WTC11 (cell line): Measurements from ENCODE around the gene ACSS2. TPM values are rescaled to one million over a fixed set of nuclear protein-coding genes. Genes with fewer than 3 reads are reported as not detected.

Experiments used
- ATAC-seq: fragments of 200-7000 bp; cut with Tn5 transposase; 2 replicates; pipeline ENCODE4 v1.10.0; 2021; ENCODE audit warnings: mild to moderate bottlenecking, moderate library complexity
- CTCF ChIA-PET: fragments of 300-600 bp; sonication (Branson Sonifier 250); formaldehyde crosslinking; loops from one replicate; lab custom pipeline; 2021; ENCODE audit warnings: antibody characterized with exemption; lab: Charles Lee
- POLR2A ChIA-PET: fragments of 350-600 bp; sonication (Branson Sonifier 250); formaldehyde crosslinking; loops from one replicate; lab custom pipeline; 2021; ENCODE audit warnings: antibody characterized with exemption; lab: Charles Lee
- DNase-seq: peaks from one replicate; pipeline ENCODE4 v3.0.0; 2021; ENCODE audit warnings: low spot score
- H3K27ac Mint-ChIP-seq: 2 replicates; pipeline ENCODE4 v1.8.0; 2021; ENCODE audit warnings: mixed read lengths
- H3K27me3 Mint-ChIP-seq: 2 replicates; pipeline ENCODE4 v1.8.0; 2021; ENCODE audit warnings: low read depth, mild to moderate bottlenecking, moderate library complexity, mixed read lengths
- H3K36me3 Mint-ChIP-seq: 2 replicates; pipeline ENCODE4 v1.8.0; 2021; ENCODE audit warnings: mixed read lengths
- H3K4me1 Mint-ChIP-seq: 2 replicates; pipeline ENCODE4 v1.8.0; 2022; ENCODE audit warnings: mixed read lengths
- H3K4me3 Mint-ChIP-seq: 2 replicates; pipeline ENCODE4 v1.8.0; 2021; ENCODE audit warnings: mild to moderate bottlenecking, moderate library complexity, mixed read lengths
- H3K9me3 Mint-ChIP-seq: 2 replicates; pipeline ENCODE4 v1.8.0; 2021; ENCODE audit warnings: mixed read lengths
- AR ChIP-seq: fragments of 250-450 bp; sonication (Bioruptor Pico); IDR thresholded peaks from 2 replicates; pipeline ENCODE4 v1.9.0; 2021; ENCODE audit warnings: mild to moderate bottlenecking
- ARID4B ChIP-seq: sonication (generic); formaldehyde crosslinking; IDR thresholded peaks from 2 replicates; pipeline ENCODE4 v1.8.0; 2023; ENCODE audit warnings: missing genetic modification reagents, mild to moderate bottlenecking, borderline replicate concordance
- ATF3 ChIP-seq: sonication (generic); formaldehyde crosslinking; conservative IDR thresholded peaks from 2 replicates; pipeline ENCODE4 v1.8.1; 2022; ENCODE audit warnings: mild to moderate bottlenecking, missing genetic modification reagents
- ATF6 ChIP-seq: sonication (generic); formaldehyde crosslinking; IDR thresholded peaks from 2 replicates; pipeline ENCODE4 v1.8.1; 2023; ENCODE audit warnings: mild to moderate bottlenecking, missing genetic modification reagents
- EMX1 ChIP-seq: fragments of 250-450 bp; sonication (Bioruptor Pico); IDR thresholded peaks from 2 replicates; pipeline ENCODE4 v1.8.0; 2021; ENCODE audit warnings: mild to moderate bottlenecking
- ERG ChIP-seq: fragments of 250-450 bp; sonication (Bioruptor Pico); IDR thresholded peaks from 2 replicates; pipeline ENCODE4 v1.8.0; 2021; ENCODE audit warnings: mild to moderate bottlenecking
- ESRRA ChIP-seq: sonication (generic); formaldehyde crosslinking; IDR thresholded peaks from 2 replicates; pipeline ENCODE4 v1.8.1; 2022; ENCODE audit warnings: mild to moderate bottlenecking, missing genetic modification reagents, borderline replicate concordance
- FOXP4 ChIP-seq: sonication (generic); formaldehyde crosslinking; IDR thresholded peaks from 2 replicates; pipeline ENCODE4 v1.8.0; 2022; ENCODE audit warnings: mild to moderate bottlenecking, missing genetic modification reagents
- GABPB1 ChIP-seq: sonication (generic); formaldehyde crosslinking; IDR thresholded peaks from 2 replicates; pipeline ENCODE4 v1.8.1; 2023; ENCODE audit warnings: mild to moderate bottlenecking, missing genetic modification reagents
- GRHL2 ChIP-seq: fragments of 250-450 bp; sonication (Bioruptor Pico); IDR thresholded peaks from 2 replicates; pipeline ENCODE4 v1.8.0; 2022; ENCODE audit warnings: mild to moderate bottlenecking, moderate library complexity; ENCODE audit not compliant: insufficient replicate concordance, severe bottlenecking
- HMGA2 ChIP-seq: fragments of 250-450 bp; sonication (Bioruptor Pico); IDR thresholded peaks from 2 replicates; pipeline ENCODE4 v1.4.0; 2021; ENCODE audit warnings: mild to moderate bottlenecking, moderate library complexity
- NFATC4 ChIP-seq: fragments of 250-450 bp; sonication (Bioruptor Pico); IDR thresholded peaks from 2 replicates; pipeline ENCODE4 v1.9.0; 2021; ENCODE audit warnings: mild to moderate bottlenecking
- NFE2L1 ChIP-seq: sonication (generic); formaldehyde crosslinking; IDR thresholded peaks from 2 replicates; pipeline ENCODE4 v1.8.1; 2023; ENCODE audit warnings: missing genetic modification reagents
- OVOL2 ChIP-seq: fragments of 250-450 bp; sonication (Bioruptor Pico); IDR thresholded peaks from 2 replicates; pipeline ENCODE4 v1.9.0; 2021; ENCODE audit warnings: mild to moderate bottlenecking, borderline replicate concordance
- RELA ChIP-seq: sonication (generic); formaldehyde crosslinking; IDR thresholded peaks from 2 replicates; pipeline ENCODE4 v1.8.1; 2022; ENCODE audit warnings: missing genetic modification reagents, mild to moderate bottlenecking, borderline replicate concordance
- SMAD3 ChIP-seq: sonication (generic); formaldehyde crosslinking; IDR thresholded peaks from 2 replicates; pipeline ENCODE4 v1.8.0; 2022; ENCODE audit warnings: missing genetic modification reagents, mild to moderate bottlenecking, borderline replicate concordance
- STAT6 ChIP-seq: sonication (generic); formaldehyde crosslinking; conservative IDR thresholded peaks from 2 replicates; pipeline ENCODE4 v1.8.1; 2023; ENCODE audit warnings: mild to moderate bottlenecking, low read depth, missing genetic modification reagents, moderate library complexity
- TEAD4 ChIP-seq: sonication (generic); formaldehyde crosslinking; IDR thresholded peaks from 2 replicates; pipeline ENCODE4 v1.8.0; 2022; ENCODE audit warnings: mild to moderate bottlenecking, missing genetic modification reagents
- ZNF138 ChIP-seq: sonication (generic); formaldehyde crosslinking; conservative IDR thresholded peaks from 2 replicates; pipeline ENCODE4 v1.8.1; 2022; ENCODE audit warnings: mild to moderate bottlenecking, moderate library complexity, missing genetic modification reagents
- ZNF423 ChIP-seq: fragments of 250-450 bp; sonication (Bioruptor Pico); IDR thresholded peaks from 2 replicates; pipeline ENCODE4 v2.1.2; 2022; ENCODE audit warnings: mild to moderate bottlenecking, moderate library complexity
- total RNA-seq: library from RNA; stranded (reverse); gene quantifications from 3 replicates; pipeline ENCODE4 v1.2.3, GENCODE V29; 2021

Gene ACSS2
- total RNA-seq, 1 experiment from 2014 or later: 28.9 TPM

- DNase-seq (no peak), ATAC-seq (no peak)
- Mint-ChIP-seq H3K4me3 (no peak overlapping the region), H3K27ac (no peak overlapping the region), H3K4me1 (no peaks in the 10 kb centered on the region), H3K36me3 (peaks cover 17% of the 10 kb centered on the region; the same call in 1 of the 2 replicates), H3K9me3 (no peaks in the 10 kb centered on the region), H3K27me3 (no peaks in the 10 kb centered on the region)
- CTCF ChIA-PET: no interaction called here
- TF ChIP-seq RELA (CRISPR knock-in tag): no peak
- TF ChIP-seq SMAD3: no peak
- no peak for TF ChIP-seq ATF6 (CRISPR knock-in tag)
- TF ChIP-seq ATF3 (CRISPR knock-in tag): no peak
- TF ChIP-seq FOXP4 (CRISPR knock-in tag): no peak
- no peak for TF ChIP-seq OVOL2
- no peak for TF ChIP-seq EMX1 (CRISPR knock-in tag)
- TF ChIP-seq GABPB1 (CRISPR knock-in tag): no peak
- TF ChIP-seq ARID4B (CRISPR knock-in tag): no peak
- POLR2A ChIA-PET: interaction anchor here (0.7 kb wide), 1 partner anchor 10 kb away, joined by 3 read pairs; the partner anchor contains the start of gene ACSS2
Observed at GRCh38 chr20:34886122-34886521, 9.7 kb downstream of the ACSS2 start.

GRCh38 chr20:34887023-34887422 is 10.6 kb downstream of the ACSS2 start:
- no peak overlapping the region for H3K4me3 Mint-ChIP-seq
- no peak for ATAC-seq
- peaks cover 17% of the 10 kb centered on the region; the same call in 1 of the 2 replicates for H3K36me3 Mint-ChIP-seq
- no peak overlapping the region for H3K27ac Mint-ChIP-seq
- ChIA-PET POLR2A (no interaction called here), CTCF (no interaction called here)
- H3K27me3 Mint-ChIP-seq: no peaks in the 10 kb centered on the region
- no peaks in the 10 kb centered on the region for H3K9me3 Mint-ChIP-seq
- DNase-seq: no peak
- no peaks in the 10 kb centered on the region for H3K4me1 Mint-ChIP-seq
- no peak for TF ChIP-seq ERG (CRISPR knock-in tag)
- no peak for TF ChIP-seq EMX1 (CRISPR knock-in tag)
- no peak for TF ChIP-seq ZNF423 (CRISPR knock-in tag)
- no peak for TF ChIP-seq SMAD3
- no peak for TF ChIP-seq NFATC4 (CRISPR knock-in tag)
- no peak for TF ChIP-seq STAT6 (CRISPR knock-in tag)
- no peak for TF ChIP-seq ESRRA
- no peak for TF ChIP-seq HMGA2 (CRISPR knock-in tag)
- TF ChIP-seq NFE2L1 (CRISPR knock-in tag): no peak
- TF ChIP-seq AR (CRISPR knock-in tag): no peak
- no peak for TF ChIP-seq GRHL2 (CRISPR knock-in tag)
- no peak for TF ChIP-seq ZNF138 (CRISPR knock-in tag)
- TF ChIP-seq TEAD4: no peak
